COLO668 (cell line): Measurements from ENCODE around the gene LRRC32.
"Not testable (repeated sequence)": the region's sequence is repeated elsewhere in the genome, so short reads cannot be mapped to it uniquely, and the experiment has no call there.

Source experiments
- DNase-seq: peaks from one replicate; lab custom pipeline; 2025; ENCODE audit not compliant: unreplicated experiment; lab: John Stamatoyannopoulos, UW

The LRRC32 gene

GRCh38 chr11:76631566-76632308 lies 38.8 kb downstream of the LRRC32 start:
- DNase-seq: no peak

DNA sequence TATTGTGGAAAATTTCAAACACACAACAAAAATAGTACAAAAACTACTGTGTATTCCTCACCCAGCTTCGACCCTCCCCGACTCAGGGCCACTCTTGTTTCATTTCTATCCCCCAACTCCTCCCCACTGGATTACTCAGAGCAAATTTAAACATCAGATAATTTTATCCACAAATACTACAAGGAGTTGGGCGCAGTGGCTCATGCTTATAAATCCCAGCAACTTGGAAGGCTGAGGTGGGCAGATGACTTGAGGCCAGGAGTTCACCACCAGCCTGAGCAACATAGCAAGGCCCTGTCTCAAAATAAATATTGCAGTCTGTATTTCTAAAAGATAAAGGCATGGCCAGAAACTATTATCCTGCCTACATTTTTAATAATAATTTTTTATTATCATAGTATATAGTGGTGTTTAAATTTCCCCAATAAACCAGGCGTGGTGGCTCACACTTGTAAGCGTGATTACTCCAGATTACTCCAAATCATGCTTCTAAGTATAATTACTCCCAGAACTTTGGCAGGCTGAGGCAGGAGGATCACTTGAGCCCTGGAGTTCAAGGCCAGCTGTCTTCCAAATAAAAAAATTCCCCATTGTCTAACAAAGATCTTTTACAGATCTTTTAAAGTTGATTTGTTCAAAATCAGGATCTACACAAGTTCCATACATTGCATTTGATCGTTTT lies 39.8 kb downstream of the LRRC32 start:
- DNase-seq: no peak

DNA sequence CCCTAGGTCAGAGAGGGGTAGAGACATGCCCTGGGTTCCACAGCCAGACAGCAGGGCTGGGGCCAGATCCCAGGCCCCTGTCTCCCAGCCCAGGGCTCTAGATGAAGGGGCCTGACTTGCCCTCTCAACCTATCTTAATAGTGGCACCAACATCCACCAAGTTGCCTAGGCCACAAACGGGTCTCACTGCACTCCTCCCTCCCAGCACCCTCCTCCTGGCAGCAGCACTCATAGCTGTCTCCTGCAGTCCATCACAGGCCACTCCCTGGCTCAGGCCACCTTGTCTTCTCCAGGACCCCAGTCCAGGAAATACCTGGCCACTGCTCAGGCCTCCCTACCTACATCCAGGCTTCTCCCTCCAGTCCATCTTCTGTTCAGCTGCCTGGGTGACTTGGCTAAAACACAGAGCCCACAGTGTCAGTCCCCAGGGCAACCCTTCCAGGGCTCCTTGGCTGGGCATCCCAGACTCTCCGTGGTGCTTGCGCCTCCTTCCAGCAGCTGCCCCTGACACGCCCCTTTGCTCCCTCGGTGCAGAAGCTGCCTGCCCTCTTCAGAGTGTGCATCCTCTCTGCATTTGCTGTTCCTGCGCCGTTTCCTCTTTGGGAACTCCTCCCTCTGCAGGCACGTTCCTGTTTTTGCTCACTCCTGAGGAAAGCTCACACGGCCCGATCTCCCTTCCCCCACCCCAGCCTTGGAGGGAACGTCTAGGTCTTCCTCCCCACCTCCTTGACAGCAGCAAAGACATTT lies 40.5 kb downstream of the LRRC32 start:
- no peak for DNase-seq

GRCh38 chr11:76629116-76629852 lies 41.3 kb downstream of the LRRC32 start:
- no peak for DNase-seq

DNA sequence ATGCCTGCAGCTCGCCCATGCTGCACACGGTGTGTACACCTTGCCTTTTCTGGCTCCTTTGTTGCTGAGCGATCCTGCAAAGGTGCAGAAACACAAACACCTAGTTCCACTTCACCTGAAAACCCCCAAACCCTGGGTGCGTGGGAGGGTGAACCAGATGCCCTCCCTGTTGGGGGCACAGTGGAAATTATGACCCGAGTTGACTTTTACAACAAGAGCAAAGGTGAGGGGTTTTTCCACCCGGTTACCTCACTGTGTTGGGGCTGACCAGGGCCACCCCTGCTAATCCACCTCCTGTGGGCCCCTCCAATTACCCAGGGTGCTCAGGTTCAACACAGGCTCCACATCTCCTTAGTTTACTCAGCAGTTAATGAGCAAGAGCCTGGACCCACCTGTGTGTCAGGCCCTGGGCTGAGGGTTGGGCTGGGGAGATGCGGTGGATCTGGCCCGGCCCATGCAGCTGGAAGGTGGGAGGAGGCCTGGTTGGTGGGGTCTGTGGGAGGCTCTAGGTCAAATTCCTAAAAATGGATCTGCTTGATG lies 42.1 kb downstream of the LRRC32 start:
- no peak for DNase-seq

GRCh38 chr11:76627606-76628005 lies 42.9 kb downstream of the LRRC32 start:
- no peak for DNase-seq

DNA sequence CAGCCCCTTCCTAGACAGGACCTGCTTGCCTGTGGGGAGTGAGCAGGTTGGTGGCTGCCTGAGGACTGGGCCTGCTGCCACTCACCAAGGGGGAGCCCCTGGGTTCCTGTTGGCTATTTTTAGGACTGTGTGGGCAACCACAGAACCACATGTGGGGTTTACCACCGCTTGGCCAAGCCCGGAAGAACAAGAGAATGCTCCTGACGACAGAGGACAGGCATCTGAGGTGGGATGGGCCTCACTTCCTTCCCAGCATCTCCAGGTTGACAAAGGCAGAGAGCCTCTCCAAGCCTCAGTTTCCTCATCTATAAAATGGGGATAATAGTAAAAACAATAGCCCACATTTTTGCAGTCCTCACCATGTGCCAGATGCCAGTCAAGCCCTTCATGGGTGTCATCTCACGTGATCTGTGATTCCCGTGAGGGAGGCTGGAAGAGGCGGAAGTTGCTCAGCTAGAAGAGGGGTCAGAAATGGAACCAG lies 43.6 kb downstream of the LRRC32 start:
- no peak for DNase-seq

GRCh38 chr11:76626266-76626665 lies 44.3 kb downstream of the LRRC32 start:
- DNase-seq: no peak

- DNase-seq: no peak
Measured at GRCh38 chr11:76625472-76626186, 44.9 kb downstream of the LRRC32 start.

GRCh38 chr11:76624500-76625379 lies 45.8 kb downstream of the LRRC32 start:
- no peak for DNase-seq

DNA sequence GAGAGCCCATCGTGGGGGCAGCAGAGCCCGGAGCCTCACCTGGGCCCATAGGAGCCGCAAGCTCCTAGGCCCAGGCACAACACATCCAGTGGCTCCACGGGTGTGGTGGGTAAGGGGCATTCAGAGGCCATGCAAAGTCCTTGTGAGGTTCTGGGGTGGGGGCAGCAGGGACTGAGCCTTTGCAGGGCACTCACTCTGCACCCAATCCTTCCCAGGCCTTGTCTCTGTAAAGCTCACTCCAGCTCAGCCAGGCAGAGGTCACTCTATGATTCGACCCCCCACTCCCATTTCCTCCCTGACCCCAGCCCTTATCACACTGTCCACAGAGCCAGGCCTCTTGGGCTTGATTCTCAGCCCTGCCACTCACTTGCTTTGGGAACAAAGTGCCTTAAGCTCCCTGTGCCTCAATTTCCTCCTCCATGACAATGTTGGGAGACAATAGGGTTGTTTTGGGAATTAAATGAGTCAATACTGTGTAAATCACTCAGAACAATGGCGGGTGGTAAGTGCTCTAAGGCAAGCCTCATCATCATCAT lies 46.6 kb downstream of the LRRC32 start:
- DNase-seq: no peak

- no peak for DNase-seq
Measured at GRCh38 chr11:76623171-76623883, 47.2 kb downstream of the LRRC32 start.

GRCh38 chr11:76622493-76623094 lies 48.0 kb downstream of the LRRC32 start:
- DNase-seq: no peak

DNA sequence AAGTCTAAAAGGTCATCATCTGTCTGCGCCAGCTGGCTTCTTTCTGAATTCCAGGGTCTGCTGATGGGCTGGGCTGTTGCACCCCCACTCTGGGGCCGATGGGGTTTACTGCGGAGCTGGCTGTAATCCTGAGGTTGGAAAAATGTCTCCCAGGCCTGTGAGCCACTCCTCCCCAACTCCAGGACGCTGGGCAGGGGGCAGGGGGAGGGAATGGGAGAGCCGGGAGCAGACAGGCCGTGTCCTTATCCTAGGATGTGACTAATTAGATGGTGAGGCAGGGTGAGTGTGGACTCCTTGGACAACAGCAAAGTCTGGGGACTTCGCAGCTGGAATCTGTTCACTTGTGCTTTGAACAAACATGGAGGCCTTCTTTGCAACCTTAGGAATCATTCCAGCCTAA lies 48.7 kb downstream of the LRRC32 start:
- no peak for DNase-seq

DNA sequence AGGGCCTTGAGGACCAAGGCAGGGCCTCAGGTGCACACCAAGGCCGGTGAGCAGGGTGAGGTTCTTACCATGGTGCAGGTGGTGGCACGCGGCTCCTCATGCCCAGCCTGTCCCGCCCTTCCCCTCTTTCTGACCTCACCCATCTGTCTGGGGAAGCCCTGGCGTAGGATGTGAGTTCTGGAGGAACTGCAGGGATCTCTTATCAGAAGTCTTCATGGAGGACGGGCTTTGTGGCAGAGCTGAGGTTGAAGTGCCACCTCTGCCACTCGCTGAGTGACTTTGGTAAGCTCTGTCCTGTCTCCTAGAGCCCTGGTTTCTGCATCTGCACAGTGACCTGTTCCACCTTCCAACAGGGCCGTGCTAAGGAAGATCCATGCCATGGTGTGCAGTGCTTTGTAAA lies 49.1 kb downstream of the LRRC32 start:
- no peak for DNase-seq

DNA sequence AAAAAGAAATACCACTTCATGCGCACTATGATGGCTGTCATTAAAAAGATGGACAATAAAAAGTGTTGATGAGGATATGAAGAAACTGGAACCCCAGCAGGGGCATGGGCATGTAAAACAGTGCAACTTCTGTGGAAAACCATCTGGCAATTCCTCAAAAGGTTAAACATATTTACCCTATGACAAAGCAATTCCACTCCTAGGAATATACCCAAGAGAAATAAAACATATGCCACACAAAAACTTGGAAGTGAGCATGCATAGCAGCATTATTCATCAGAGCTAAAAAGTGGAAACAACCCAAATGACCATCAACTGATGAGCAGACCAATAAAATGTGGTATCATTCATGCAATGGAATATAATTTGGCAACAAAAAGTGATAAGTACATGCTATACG lies 50.1 kb downstream of the LRRC32 start:
- no peak for DNase-seq

DNA sequence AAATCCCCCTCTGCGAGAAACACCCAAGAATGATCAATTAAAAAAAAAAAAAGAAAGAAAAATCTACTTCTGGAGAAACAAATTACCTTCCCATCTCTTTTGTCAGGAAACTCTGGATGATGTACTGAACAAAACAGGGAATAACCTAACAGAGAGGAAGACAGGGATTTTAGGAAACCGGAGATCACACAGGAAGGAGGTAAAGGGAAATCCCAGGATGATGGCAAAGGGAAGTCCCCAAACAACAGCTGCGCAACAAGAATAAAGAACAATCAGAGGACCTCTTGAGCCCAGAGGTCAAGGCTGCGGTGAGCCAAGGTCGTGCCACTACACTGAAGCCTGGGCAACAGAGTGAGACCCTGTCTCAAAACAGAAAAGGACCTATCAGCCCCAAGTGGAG lies 50.7 kb downstream of the LRRC32 start:
- DNase-seq: not testable (repeated sequence)
